Activated T-cell treated with anti-CD3 and anti-CD28 coated beads, Interleukin-2, amount 50 U/mL, for 48 hours (primary cell): Measurements from ENCODE around the gene MICAL3.

ENCODE experiments used
- DNase-seq, 2 experiments: peaks; one replicate each; pipeline ENCODE4 v3.0.0-alpha.2; 2020

Gene MICAL3

DNA sequence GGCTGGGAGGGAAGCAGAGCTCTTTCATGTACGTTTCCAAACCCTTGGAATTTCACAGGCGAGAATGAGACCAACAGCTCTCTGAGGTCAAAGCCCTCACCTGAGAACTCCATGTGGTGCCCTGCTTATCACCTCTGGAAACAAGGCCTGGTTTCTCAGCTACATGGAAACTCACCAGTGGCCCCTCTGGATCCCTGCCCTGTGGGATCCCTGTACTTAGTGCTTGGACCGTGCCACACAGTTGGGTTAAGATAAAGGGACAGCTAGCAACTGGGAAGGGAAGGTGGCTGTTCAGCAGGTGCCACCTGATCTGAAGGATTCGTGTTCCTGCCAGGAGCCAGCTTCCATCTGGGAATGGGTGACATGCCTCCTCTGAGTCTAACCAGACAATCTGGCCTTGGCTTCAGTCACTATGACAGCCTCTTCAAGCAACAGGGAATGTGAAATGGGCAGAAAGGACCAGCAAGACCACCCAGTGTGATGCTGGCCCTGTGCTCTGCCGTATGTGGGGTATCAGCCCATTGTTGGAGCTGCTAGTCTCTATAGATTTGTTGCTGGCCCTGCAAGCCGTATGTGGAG, 195.8 kb downstream of the MICAL3 start:
- no peak for DNase-seq

DNA sequence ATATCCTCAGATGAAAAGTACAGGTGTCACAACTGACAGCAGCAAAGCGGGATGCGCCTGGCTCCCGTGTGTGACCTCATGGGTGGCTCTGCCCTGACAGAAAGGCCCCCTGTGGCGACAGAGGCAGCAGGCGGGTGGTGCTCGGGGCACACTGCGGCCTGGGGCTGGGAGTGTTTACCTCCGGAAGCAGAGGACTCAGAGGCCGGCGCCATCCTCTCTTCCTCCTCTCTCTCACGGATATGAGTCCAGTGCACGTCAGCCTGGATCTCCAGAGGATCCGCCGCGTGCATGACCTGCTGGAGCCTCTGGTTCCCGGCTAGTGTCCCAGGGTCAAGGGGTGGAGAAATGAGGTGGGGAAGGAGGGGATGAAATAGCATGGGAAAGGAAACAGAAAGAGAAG, 196.9 kb downstream of the MICAL3 start:
- no peak for DNase-seq

- no peak for DNase-seq
These were observed 198.3 kb downstream of the MICAL3 start for GRCh38 chr22:17825876-17826550.

- DNase-seq: no peak
These were observed 199.9 kb downstream of the MICAL3 start for GRCh38 chr22:17824457-17824856.

DNA sequence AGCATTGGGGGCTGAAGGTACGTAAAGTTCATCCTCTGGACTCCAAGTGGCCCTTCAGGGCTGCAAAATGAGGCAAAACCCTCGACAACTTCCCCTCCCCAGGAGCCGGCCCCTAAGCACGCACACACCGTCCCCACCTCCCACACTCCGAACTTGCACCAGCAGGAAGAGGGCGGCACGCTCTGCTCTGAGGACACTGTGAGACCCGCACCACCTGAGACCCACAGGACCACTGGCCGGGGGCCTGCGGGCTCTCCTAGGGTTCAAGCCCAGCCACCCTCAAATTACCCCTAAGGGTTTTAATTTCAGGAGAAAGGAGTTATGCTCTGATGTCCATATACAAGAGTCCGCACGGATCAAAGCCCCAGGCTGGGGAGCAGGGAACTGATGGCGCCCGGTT, 200.4 kb downstream of the MICAL3 start:
- DNase-seq: no peak

DNA sequence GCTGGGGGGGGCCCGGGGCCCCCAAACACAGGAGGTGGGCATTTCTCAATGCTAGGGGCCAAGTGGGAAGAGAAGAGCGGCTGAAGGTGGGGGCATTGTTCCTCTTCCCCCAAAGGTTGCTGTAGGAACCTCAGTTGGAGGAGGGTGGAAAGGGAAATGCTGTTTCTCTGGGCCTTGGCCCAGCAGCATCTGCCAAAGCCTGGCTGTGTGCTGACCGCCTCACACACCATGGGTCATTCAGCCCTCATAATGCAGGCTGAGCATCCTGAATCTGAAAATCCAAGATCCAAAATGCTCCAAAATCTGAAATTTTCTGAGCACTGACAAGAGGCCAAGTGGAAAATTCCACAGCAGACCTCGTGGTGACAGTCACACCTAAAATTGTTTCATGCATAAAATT, 201.1 kb downstream of the MICAL3 start:
- DNase-seq: no peak

DNA sequence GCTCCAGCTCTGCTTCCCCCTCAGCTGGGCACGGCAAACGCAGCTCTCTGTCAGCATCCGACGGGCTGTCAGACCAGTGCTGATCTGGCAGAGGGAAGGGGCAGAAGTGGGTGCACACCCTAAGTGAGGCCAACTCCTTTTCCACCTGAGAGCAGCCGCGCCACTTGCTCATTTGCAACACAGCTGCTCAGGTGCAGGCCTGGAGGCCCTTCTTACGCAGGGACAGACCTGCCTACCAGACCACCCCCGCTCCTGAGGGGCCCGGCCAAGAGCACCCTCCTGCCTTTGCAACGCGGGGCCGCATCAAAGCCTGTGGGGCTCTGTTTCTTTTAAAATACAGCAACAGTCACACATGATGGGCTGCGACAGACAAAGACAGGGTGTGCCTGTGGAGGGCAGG, 202.3 kb downstream of the MICAL3 start:
- DNase-seq: no peak

DNA sequence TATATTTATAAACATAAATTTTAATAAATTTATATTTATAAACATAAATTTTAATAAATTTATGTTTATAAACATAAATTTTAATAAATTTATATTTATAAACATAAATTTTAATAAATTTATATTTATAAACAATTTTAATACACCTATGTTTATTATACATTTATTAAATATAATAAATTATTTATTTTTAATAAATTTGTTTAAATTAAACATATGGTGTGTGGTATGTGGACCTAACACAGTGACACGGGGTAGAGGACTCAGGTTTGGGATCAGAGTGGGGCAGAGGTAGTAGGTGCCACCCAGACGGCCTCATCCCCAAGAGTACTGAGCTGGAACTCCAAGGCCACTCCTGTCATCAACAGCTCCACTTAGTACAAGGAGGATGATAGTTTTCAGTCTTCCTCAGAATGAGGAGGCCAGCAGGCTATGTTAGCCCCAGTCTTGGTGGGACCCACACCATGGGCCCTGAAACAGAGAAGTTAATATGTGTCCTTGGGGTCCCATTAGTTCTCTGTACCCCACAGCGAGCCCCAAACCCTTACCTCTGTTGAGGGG, 203.4 kb downstream of the MICAL3 start:
- no peak for DNase-seq

- no peak for DNase-seq
These were observed 205.7 kb downstream of the MICAL3 start for GRCh38 chr22:17818649-17819048.

DNA sequence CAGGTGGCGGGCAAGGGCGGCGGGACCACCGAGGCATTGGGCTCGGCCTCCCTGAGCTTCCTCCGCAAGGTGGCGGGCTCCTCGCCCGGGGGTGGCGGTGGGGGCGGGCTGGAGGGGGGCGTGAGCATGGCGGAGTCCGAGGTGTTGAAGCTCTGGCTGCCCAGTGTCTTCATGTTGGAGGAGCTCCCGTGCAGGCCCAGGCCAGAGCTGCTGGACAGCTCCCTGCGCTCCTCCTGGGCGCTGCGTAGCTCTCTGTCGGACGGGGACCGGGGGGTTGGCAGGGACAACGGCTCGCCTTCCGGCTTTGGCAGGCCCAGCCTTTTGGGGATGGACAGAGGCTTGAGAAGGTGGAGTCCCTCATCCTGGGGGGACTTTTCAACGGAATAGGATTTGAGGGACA, 206.2 kb downstream of the MICAL3 start:
- no peak for DNase-seq

DNA sequence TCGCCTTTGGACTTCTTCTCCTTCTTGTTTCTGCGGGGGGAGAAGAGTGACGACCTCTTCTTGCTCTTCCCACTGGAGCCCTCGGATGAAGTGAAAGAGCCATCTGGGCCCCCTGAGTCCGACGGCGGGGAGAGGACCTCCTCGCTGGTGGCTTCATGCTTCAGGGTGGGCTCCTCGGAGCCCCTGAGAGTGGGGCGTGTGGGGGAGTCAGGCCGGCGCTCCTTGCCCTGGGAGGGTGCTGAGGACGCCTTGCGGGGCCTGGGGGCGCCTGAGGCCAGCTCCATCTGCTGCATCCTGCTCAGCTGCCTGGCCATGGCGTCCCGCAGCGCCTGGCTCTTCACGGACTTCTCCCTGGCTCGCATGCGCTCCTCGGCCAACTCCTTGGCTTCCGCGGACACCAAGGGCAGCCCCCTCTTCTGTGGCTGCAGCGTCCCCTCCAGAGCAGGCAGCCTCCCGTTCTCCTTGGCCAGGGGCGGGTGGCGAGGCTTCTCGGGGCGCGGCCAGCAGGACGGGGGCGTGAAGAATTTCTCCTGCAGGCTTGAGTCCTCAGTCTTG, 206.8 kb downstream of the MICAL3 start:
- no peak for DNase-seq

DNA sequence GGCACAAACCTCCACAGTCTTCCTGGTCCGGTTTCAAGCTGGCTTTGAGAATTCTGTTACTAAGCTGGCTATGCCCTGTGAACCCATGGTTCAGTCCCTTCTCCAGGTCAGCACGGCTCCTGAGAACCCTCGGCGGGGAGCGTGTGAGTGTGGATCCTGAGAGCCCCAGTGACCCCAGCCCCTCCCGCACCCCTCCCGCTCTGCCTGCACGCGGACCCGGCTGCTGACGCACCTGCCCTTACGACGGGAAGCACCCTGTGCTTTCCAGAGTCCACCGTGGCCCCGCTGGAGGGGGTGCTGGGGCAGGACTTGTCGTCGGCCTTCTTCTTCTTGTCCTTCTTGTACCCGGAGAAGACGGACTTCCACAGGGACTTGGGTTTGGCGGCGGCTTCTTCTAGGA, 207.3 kb downstream of the MICAL3 start:
- DNase-seq: no peak

DNA sequence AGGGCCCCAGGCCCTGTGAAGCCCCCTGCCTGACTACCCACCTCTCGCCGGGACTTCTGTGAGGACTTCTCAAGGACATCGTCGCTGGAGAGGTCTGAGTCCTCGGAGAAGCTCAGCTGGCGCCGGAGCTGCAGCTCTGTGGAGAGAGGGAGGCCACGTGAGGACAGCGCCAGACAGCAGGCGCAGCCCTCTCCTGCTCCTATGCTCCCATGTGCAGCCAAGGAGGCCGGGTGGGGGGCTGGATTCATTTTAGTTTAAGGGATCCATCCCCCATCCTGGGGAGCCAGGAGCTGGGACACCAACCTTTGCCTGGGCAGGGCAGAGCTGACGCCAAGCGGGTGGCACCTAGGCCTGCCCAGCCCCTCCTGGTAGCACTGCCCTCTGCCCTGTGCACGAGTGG, 207.7 kb downstream of the MICAL3 start:
- no peak for DNase-seq

DNA sequence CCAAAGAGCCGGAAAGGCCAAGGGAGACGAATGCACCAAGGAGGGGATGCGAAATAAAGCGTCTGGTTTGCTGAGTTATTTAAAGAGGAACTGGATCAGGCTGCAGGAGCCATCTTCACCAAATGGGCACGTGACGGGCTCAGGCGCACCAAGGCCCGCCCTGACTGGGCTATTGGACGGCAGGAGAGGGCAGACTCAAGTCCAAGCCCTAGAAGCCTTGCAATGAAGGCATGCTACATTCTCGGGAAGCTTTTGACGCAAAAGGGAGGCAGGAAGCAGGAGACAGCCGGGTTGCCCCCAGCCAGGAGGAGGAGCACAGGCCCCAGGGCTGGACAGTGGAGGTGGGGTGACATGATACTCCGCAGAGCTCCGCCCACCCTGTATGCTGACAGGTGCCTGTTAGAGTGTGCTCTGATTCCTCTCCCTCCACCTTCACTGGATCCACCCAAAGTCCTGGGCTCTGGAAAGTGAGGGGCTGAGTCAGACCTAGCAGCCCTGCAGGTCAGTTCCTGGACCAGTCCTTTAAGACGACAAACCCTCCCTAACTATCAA, 208.6 kb downstream of the MICAL3 start:
- DNase-seq: no peak

DNA sequence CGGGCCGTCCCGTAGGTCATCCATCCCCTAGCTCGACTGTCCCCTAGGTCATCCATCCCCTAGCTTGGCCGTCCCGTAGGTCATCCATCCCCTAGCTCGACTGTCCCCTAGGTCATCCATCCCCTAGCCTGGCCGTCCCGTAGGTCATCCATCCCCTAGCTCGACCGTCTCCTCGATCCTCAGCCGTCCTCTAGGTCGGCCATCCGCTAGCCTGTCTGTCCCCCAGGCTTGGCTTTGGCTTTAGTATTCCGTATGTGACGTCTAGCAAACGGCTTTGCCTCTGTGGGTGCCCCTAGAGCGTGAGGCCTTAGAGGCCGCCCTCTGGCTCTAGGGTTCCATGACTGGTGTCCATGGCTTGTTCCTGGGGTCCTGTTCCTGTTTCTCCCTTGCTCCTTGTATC, 209.5 kb downstream of the MICAL3 start:
- no peak for DNase-seq

- no peak for DNase-seq
These were observed 210.3 kb downstream of the MICAL3 start for GRCh38 chr22:17814084-17814483.

GRCh38 chr22:17811119-17811518, 213.2 kb downstream of the MICAL3 start:
- no peak for DNase-seq

GRCh38 chr22:17810570-17811116, 213.7 kb downstream of the MICAL3 start:
- no peak for DNase-seq

GRCh38 chr22:17808693-17809403, 215.5 kb downstream of the MICAL3 start:
- no peak for DNase-seq

- no peak for DNase-seq
These were observed 216.6 kb downstream of the MICAL3 start for GRCh38 chr22:17807578-17808410.

DNA sequence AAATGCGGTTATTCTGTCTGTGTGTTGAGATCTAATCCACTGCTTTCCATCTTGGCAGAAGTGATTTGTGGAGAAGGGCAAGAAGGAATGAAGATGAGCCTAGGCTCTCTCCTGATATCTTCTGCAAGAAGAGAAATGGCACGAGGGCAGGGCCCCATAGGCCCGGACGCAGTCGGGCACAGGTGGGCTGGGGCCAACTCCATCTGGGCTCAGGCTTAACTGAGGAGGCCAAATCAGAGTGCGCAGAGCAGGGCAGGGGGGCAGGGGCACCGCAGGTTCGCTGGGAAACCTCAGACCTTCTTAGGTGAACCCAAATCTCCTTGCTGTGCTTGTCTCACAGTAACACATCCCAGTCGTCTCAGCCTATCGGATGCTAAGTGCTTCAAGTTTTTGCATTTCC, 217.3 kb downstream of the MICAL3 start:
- DNase-seq: no peak

DNA sequence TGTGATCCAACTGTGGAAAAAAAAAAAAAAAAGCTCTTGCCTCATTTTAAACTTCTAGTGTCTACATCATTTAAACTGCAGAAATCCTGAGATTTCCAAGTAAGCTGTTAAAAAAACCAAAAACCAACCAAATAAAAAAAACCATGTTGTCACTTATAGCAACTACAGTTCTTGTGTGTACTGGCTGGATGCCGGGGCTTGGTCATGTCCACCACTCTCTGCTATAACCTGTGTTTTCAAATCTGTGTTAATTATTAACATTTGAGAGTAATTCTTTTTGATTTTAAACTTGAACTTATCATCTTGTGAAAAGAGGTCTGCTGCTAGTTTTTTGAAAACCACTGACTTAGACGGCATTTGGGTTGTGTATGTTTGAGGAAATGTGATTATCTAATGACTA, 217.9 kb downstream of the MICAL3 start:
- DNase-seq: no peak
